NCI-H2196 (cell line): ENCODE data around the gene ALKBH4.
"Not testable (repeated sequence)": the region's sequence is repeated elsewhere in the genome, so short reads cannot be mapped to it uniquely, and the experiment has no call there.

Experiments used
- DNase-seq: peaks from one replicate; lab custom pipeline; 2025; ENCODE audit not compliant: unreplicated experiment; lab: John Stamatoyannopoulos, UW

Gene ALKBH4

GRCh38 chr7:102478314-102479208 is 13.9 kb upstream of the ALKBH4 start, which contains the start of gene POLR2J:
Gene POLR2J, minus strand, starts transcription at chr7:102478922. Its CDS starts 62 bp downstream, at chr7:102478860.
- not testable (repeated sequence) for DNase-seq

- DNase-seq = not testable (repeated sequence)
Observed at GRCh38 chr7:102474736-102475435, 10.2 kb upstream of the ALKBH4 start.

DNA sequence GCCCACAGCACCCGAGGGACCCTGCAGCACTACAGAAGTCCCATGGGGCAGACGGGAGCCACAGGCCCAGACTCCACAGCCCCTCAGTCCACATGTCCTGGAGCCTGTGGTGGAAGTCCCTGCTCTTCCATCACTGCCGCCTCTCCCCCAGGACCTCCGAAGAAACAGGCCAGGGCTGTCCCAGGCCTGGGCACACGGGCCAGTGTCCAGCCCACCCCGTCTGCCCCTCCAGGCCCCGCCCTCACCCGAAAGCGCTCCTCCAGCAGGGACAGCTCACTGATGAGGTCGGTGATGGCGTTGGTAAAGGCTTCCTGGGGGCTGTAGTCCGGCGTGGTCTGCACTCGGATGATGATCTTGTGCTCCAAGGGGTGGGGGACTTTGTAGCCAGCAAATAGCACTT is 9.5 kb upstream of the ALKBH4 start:
- not testable (repeated sequence) for DNase-seq

- DNase-seq = no peak
Observed at GRCh38 chr7:102473271-102473991, 8.8 kb upstream of the ALKBH4 start.

- DNase-seq = no peak
Observed at GRCh38 chr7:102472126-102473041, 7.7 kb upstream of the ALKBH4 start.

DNA sequence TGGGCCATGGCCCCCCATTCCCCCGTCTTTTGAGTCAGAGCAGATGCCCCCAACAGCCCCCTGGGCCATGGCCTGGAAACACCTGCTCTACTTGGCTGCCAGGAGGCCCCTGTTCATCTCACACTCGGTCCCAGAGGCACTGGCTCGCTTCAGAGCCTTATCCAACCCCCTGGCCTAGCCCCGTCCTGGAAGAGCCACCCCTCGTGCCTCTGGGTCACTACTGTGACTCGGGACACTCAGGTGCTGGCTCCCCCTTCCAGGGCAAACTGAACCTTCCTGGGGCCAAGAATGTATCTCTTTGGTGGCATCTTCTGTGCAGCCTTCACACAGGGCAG is 7.1 kb upstream of the ALKBH4 start:
- no peak for DNase-seq

DNA sequence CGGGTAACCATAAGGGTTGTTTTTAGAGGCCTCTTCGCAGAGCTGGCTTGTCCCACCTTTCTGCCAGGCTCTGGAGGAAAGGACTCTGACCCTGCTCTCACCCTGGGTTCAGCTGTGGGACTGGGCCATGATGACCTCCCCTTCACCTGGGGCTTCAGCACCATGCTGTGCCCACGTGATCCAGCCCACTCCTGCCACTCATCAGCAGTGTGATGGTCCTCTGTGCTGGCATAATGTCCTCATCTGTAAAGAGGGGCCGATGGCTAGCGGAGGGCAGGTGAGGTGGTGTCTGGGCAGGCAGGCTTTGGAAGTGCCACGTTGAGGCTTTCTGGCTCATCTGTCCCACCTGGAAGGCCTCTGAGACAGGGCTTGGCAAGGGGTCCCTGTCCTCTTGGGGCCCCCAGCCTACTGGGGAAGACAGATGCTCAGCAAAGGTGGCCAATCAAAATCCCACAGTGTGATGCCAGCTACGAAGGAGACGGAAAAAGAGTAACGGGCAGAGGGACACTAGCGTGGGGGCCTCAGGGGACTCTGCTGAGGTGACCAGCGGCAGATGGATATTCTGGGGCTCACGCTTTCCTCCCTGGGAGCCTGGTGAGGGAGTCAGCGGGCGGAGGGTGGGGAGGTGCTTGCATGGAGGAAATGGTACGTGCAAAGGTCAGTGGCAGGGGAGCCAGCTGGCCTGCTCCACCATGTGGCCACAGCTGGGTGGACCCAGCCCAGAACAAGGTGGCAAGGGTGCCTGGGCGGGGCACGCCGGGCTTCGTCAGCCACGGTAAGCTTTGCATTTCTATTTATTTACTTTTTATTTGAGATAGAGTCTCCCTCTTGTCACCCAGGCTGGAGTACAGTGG is 5.5 kb upstream of the ALKBH4 start:
- DNase-seq = no peak

- DNase-seq = no peak
Observed at GRCh38 chr7:102469351-102469971, 4.8 kb upstream of the ALKBH4 start.

DNA sequence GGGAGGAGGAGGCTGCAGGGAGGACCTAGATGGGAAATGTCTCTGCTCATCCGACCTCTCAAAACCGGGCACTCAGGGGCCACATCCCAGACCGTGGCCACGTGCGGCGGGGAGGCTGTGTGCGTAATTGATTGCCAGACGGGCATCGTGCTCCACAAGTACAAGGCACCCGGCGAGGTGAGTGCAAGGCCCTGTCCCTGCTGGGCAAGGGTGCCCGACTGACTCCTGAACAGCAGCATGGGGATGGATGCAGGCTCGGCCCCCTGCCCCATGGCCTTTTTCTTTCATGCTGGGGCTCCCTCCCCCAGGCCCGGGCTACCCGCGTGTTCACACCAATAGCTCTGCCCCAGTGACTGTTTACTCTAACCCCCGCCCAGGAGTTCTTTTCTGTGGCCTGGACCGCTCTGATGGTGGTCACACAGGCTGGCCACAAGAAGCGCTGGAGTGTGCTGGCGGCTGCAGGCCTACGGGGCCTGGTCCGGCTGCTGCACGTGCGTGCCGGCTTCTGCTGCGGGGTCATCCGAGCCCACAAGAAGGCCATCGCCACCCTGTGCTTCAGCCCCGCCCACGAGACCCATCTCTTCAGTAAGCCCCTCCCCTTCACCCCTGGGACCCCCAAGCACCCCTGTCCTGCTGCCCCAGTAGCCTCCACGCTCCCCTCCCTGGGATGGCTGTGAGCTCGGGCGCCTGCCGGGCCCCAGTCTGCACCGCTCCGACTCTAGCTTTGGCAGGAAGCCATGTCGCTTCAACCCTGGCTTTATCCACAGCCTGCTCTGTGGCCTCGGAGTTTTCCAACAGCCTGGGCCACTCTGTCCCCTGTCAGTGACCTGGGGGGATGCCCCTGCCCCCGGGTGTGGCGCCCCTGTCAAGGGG is 4.1 kb upstream of the ALKBH4 start:
- no peak for DNase-seq

DNA sequence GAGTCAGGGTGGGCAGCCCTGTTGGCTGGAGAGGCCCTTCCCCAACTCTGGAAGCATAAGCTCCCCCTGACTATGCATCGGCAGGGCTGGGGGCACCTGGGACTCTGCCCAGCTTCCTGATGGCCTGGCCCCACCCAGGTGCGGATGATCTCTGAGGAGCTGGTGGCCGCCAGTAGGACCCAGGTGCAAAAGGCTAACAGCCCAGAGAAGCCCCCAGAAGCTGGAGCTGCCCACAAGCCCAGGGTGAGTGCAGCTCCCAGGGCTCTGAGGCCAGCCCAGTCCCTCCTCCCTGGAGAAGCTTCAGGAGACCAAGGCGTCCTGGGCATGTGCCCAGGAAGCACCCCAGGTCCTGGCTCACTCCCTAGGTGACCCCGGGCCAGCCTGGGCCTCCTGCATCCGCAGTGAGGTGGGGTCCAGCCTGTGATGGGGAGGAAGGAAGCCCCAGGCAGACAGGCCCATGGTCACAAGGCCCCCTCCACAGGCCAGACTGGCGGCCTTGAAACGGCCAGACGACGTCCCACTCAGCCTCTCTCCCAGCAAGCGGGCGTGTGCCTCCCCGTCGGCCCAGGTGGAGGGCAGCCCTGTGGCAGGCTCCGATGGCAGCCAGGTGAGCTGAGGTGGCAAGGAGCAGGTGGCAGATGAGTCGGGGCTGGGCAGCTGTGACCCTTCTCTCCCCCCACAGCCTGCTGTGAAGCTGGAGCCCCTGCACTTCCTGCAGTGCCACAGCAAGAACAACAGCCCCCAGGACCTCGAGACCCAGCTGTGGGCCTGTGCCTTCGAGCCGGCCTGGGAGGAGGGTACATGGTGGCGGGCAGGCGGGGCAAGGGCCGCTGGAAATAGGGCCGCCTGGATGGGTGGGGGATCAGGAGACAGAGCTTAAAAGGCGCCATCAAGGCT is 3.2 kb upstream of the ALKBH4 start:
- no peak for DNase-seq

DNA sequence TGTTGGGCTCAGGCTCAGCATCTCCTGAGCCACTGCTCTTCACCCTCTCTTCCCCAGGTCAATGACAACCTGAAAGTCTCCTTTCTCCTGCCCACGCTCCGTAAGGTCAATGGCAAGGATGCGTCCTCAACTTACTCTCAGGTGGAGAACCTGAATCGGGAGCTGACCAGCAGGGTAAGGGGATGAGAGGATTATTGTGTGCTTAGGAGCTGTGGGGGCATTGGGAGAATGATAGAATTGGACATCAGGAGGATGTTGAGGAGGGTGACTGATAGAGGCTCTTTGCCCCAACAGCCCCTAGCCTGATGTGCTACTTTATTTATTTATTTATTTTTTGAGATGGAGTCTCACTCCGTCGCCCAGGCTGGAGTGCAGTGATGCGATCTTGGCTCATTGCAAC is 1.4 kb upstream of the ALKBH4 start:
- DNase-seq = no peak

GRCh38 chr7:102463841-102464576 is 654 bp downstream of the ALKBH4 start:
- DNase-seq = no peak

- DNase-seq = no peak
Observed at GRCh38 chr7:102460467-102460866, 4.2 kb downstream of the ALKBH4 start.

- no peak for DNase-seq
Observed at GRCh38 chr7:102459221-102459844, 5.3 kb downstream of the ALKBH4 start.

DNA sequence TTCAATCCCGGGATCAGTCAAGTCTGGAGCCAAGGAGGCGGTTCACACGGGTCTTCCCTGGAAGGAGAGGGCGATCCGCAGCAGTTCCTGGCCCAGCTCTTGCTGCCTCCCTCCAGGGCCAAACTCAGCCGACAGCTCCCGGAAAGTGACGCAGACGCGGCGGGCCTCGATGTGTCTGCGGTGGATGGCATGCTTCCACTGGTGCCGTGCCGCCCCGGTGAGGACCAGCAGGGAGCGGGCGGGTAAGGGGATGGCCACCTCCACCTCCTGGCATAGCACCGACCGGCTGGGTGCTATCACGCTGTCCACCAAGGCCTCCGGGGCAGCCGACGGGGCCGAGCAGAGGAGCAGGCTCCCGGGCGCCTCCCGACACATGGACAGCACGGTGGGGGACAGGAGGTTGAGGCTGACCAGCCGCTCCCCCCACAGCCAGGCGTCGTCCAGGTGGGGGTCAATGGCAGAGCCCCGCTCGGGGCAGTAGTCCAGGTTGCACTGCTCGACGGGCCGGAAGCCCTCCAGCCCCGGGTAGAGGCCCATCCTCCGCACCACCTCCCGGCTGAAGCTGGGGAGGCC is 7.2 kb downstream of the ALKBH4 start:
- no peak for DNase-seq

- DNase-seq = peak; percentile 21
Observed at GRCh38 chr7:102456327-102456726, 8.3 kb downstream of the ALKBH4 start.
